ENCODE data around the gene ASPSCR1.

The ASPSCR1 gene

GRCh38 chr17:82016061-82016874 is 38.8 kb downstream of the ASPSCR1 start:
- no peak for TF ChIP-seq CTCF (IDR thresholded peaks at IDR 0.05; ENCODE audit: insufficient read depth, missing control alignments)
- FAIRE-seq (no peak), DNase-seq (ENCODE audit: insufficient read length, low spot score) (no peak)

GRCh38 chr17:82016875-82017459 is 39.5 kb downstream of the ASPSCR1 start:
- DNase-seq (ENCODE audit: insufficient read length, low spot score) (no peak), FAIRE-seq (no peak)
- TF ChIP-seq CTCF (IDR thresholded peaks at IDR 0.05; ENCODE audit: insufficient read depth, missing control alignments) = no peak

GRCh38 chr17:82017612-82018151 is 40.3 kb downstream of the ASPSCR1 start:
- no peak for TF ChIP-seq CTCF (IDR thresholded peaks at IDR 0.05; ENCODE audit: insufficient read depth, missing control alignments)
- no peak for DNase-seq (ENCODE audit: insufficient read length, low spot score)
- FAIRE-seq = no peak

GRCh38 chr17:82018152-82018988 is 40.9 kb downstream of the ASPSCR1 start:
- no peak for FAIRE-seq
- TF ChIP-seq CTCF (IDR thresholded peaks at IDR 0.05; ENCODE audit: insufficient read depth, missing control alignments) = no peak
- no peak for DNase-seq (ENCODE audit: insufficient read length, low spot score)

- no peak for FAIRE-seq
- TF ChIP-seq CTCF (IDR thresholded peaks at IDR 0.05; ENCODE audit: insufficient read depth, missing control alignments) = no peak
- no peak for DNase-seq (ENCODE audit: insufficient read length, low spot score)
Measured at GRCh38 chr17:82018989-82019689, 41.7 kb downstream of the ASPSCR1 start.

GRCh38 chr17:82019690-82020571 is 42.5 kb downstream of the ASPSCR1 start:
- FAIRE-seq (no peak), DNase-seq (ENCODE audit: insufficient read length, low spot score) (peak; percentile 87)
- TF ChIP-seq CTCF (IDR thresholded peaks at IDR 0.05; ENCODE audit: insufficient read depth, missing control alignments) = peak; percentile 82
